ENCODE data around the gene ATP10B. TPM values are rescaled to one million over a fixed set of nuclear protein-coding genes. Genes with fewer than 3 reads are reported as not detected.
"Not testable (repeated sequence)": the region's sequence is repeated elsewhere in the genome, so short reads cannot be mapped to it uniquely, and the experiment has no call there.

The ATP10B gene
- total RNA-seq, 4 donors from 2014 or later = 0.12 to 1.4 (median 1.2) TPM

- H3K27me3 ChIP-seq = no peaks in the 10 kb centered on the region
- no peak overlapping the region for H3K27ac ChIP-seq
- no peaks in the 10 kb centered on the region for H3K36me3 ChIP-seq
- TF ChIP-seq EP300 (IDR thresholded peaks at IDR 0.05) (no peak), POLR2AphosphoS5 (IDR thresholded peaks at IDR 0.05) (no peak), CTCF (IDR thresholded peaks at IDR 0.05) (no peak), POLR2A (IDR thresholded peaks at IDR 0.05) (no peak)
- no peaks in the 10 kb centered on the region for H3K4me1 ChIP-seq
- H3K4me3 ChIP-seq = no peak overlapping the region
- ATAC-seq = no peak
- WGBS, 2 donors (ENCODE audit: low coverage in 1 of 2) = 40 to 65% methylated on average over 1 to 2 of the region's 2 CpGs
- H3K9me3 ChIP-seq = no peaks in the 10 kb centered on the region
These were observed 125.3 kb downstream of the ATP10B start for GRCh38 chr5:160726721-160727120.

GRCh38 chr5:160720822-160721221 lies 131.2 kb downstream of the ATP10B start:
- H3K9me3 ChIP-seq = no peaks in the 10 kb centered on the region
- ATAC-seq = no peak
- 38 to 67% methylated on average over 3 of the region's 3 CpGs for WGBS, 2 donors (ENCODE audit: low coverage in 1 of 2)

GRCh38 chr5:160715508-160715907 lies 136.5 kb downstream of the ATP10B start:
- H3K36me3 ChIP-seq, H3K4me3 ChIP-seq, H3K9me3 ChIP-seq, H3K4me1 ChIP-seq, H3K27me3 ChIP-seq, ATAC-seq, H3K27ac ChIP-seq: not testable (repeated sequence)
- 94 to 100% methylated on average over 2 to 9 of the region's 9 CpGs for WGBS, 2 donors (ENCODE audit: low coverage in 1 of 2)

More at GRCh38 chr5:160720822-160721221, 131.2 kb downstream of the ATP10B start:
- Histone ChIP-seq H3K27ac (no peak overlapping the region), H3K36me3 (no peaks in the 10 kb centered on the region), H3K4me1 (no peaks in the 10 kb centered on the region), H3K4me3 (no peak overlapping the region), H3K27me3 (no peaks in the 10 kb centered on the region)
- TF ChIP-seq CTCF (IDR thresholded peaks at IDR 0.05) (no peak), POLR2AphosphoS5 (IDR thresholded peaks at IDR 0.05) (no peak), POLR2A (IDR thresholded peaks at IDR 0.05) (no peak), EP300 (IDR thresholded peaks at IDR 0.05) (no peak)

DNA sequence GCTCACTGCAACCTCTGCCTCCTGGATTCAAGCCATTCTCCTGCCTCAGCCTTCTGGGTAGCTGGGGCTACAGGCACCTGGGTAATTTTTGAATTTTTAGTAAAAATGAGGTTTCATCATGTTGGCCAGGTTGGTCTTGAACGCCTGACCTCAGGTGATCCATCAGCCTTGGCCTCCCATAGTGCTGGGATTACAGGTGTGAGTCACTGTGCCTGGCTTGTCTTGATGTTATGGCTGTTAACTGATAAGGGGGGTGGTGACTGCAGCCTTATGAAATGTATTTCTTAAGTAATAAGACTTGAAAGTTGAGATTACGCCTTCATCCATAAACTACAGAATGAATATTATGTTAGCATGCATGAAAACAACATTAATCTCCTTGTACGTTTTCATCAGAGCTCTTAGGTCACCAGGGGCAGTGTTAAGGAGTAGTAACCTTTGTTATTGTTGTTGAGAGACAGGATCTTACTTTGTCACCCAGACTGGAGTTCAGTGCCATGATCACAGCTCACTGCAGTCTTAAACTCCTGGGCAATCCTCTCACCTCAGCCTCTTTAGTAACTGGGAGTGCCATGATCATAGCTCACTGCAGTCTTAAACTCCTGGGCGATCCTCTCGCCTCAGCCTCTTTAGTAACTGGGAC lies 148.3 kb downstream of the ATP10B start:
- H3K27me3 ChIP-seq = no peaks in the 10 kb centered on the region
- ATAC-seq = no peak
- no peak overlapping the region for H3K27ac ChIP-seq
- TF ChIP-seq CTCF (IDR thresholded peaks at IDR 0.05) (no peak), POLR2A (IDR thresholded peaks at IDR 0.05) (no peak), EP300 (IDR thresholded peaks at IDR 0.05) (no peak), POLR2AphosphoS5 (IDR thresholded peaks at IDR 0.05) (no peak)
- no peaks in the 10 kb centered on the region for H3K4me1 ChIP-seq
- 70 to 78% methylated on average over 3 to 4 of the region's 5 CpGs for WGBS, 2 donors (ENCODE audit: low coverage in 1 of 2)
- H3K36me3 ChIP-seq = no peaks in the 10 kb centered on the region
- H3K4me3 ChIP-seq = no peak overlapping the region
- peaks cover 0 to 7% (median 0%) of the 10 kb centered on the region in 3 donors for H3K9me3 ChIP-seq

DNA sequence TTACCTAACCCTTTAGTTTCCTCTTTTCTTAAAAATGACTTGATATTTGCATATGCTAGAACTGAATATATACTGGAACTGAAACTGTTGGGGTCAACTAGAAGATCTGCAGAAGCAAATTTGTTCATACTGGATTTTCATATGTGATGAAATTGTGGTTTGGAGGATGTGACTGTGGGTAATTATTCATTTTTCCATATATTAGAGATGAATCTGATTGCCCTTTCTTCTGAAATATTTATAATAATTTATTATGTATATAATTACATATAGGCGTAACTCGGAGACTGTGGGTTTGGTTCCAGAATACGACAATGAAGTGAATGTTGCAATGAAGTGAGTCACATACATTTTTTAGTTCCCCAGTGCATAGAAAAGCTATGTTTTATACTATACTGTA lies 149.1 kb downstream of the ATP10B start:
- no peak overlapping the region for H3K27ac ChIP-seq
- H3K4me1 ChIP-seq = no peaks in the 10 kb centered on the region
- no peak for TF ChIP-seq POLR2AphosphoS5 (IDR thresholded peaks at IDR 0.05)
- no peak for TF ChIP-seq EP300 (IDR thresholded peaks at IDR 0.05)
- no peak for TF ChIP-seq POLR2A (IDR thresholded peaks at IDR 0.05)
- TF ChIP-seq CTCF (IDR thresholded peaks at IDR 0.05) = no peak
- 86 to 88% methylated on average over 2 to 3 of the region's 3 CpGs for WGBS, 2 donors (ENCODE audit: low coverage in 1 of 2)
- no peaks in the 10 kb centered on the region for H3K27me3 ChIP-seq
- no peaks in the 10 kb centered on the region for H3K36me3 ChIP-seq
- H3K9me3 ChIP-seq = peaks cover 0 to 7% (median 0%) of the 10 kb centered on the region in 3 donors
- ATAC-seq = no peak
- H3K4me3 ChIP-seq = no peak overlapping the region
